Left ventricle myocardium inferior (tissue), 1 donor: ENCODE results near the gene CAMKMT. TPM values are rescaled to one million over a fixed set of nuclear protein-coding genes. Genes with fewer than 3 reads are reported as not detected.
"Not testable (repeated sequence)": the region's sequence is repeated elsewhere in the genome, so short reads cannot be mapped to it uniquely, and the experiment has no call there.

Experiments
- DNase-seq: peaks from one replicate; pipeline ENCODE4 v3.0.0-alpha.2; 2020
- H3K27ac ChIP-seq: fragments of 200-600 bp; replicated peaks from 2 replicates; pipeline ENCODE4 v1.8.0; 2021
- H3K27me3 ChIP-seq: fragments of 200-600 bp; 2 replicates; pipeline ENCODE4 v1.8.0; 2021; ENCODE audit warnings: low read depth
- H3K36me3 ChIP-seq: fragments of 200-600 bp; 2 replicates; pipeline ENCODE4 v1.8.0; 2021
- H3K4me1 ChIP-seq: fragments of 200-600 bp; 2 replicates; pipeline ENCODE4 v1.8.0; 2021
- H3K4me3 ChIP-seq: fragments of 200-600 bp; 2 replicates; pipeline ENCODE4 v1.8.0; 2021; ENCODE audit warnings: mild to moderate bottlenecking, moderate library complexity
- H3K9me3 ChIP-seq: fragments of 200-600 bp; replicated peaks from 2 replicates; pipeline ENCODE4 v1.8.0; 2021
- CTCF ChIP-seq: fragments of 200-600 bp; IDR thresholded peaks from 2 replicates; pipeline ENCODE4 v1.8.0; 2021; ENCODE audit warnings: antibody characterized with exemption, mild to moderate bottlenecking, borderline replicate concordance
- intact Hi-C: fragments of 100-400 bp; cut with micrococcal nuclease; formaldehyde crosslinking; loops from one replicate; pipeline ENCODE4 v1.11.0; 2022
- total RNA-seq: library from RNA; stranded (reverse); fragmentation: NEBNext Ultra II Directional; extraction: Animal tissue kit (Norgen Biotek cat#: 25700); gene quantifications from one replicate; pipeline ENCODE4 v1.2.1, GENCODE V29; 2021
- donor health status: DM: no; HTN: yes; CAD: no; lungs with severe emphysema.

CAMKMT gene
- total RNA-seq, 1 donor from 2014 or later = 4.8 TPM

GRCh38 chr2:44494006-44494405, 132.3 kb downstream of the CAMKMT start:
- H3K4me3 ChIP-seq = no peak overlapping the region
- H3K9me3 ChIP-seq = no peaks in the 10 kb centered on the region
- no peaks in the 10 kb centered on the region for H3K4me1 ChIP-seq
- intact Hi-C loops = no loop called here
- H3K27me3 ChIP-seq = no peaks in the 10 kb centered on the region
- H3K36me3 ChIP-seq = no peaks in the 10 kb centered on the region
- no peak for DNase-seq
- no peak for TF ChIP-seq CTCF
- H3K27ac ChIP-seq = no peak overlapping the region

- Histone ChIP-seq H3K36me3 (no peaks in the 10 kb centered on the region), H3K27ac (no peak overlapping the region), H3K9me3 (no peaks in the 10 kb centered on the region), H3K4me3 (no peak overlapping the region), H3K4me1 (no peaks in the 10 kb centered on the region), H3K27me3 (no peaks in the 10 kb centered on the region)
- no peak for TF ChIP-seq CTCF
- no peak for DNase-seq
- intact Hi-C loops = no loop called here
These were observed 133.3 kb downstream of the CAMKMT start for GRCh38 chr2:44495035-44495434.

- Histone ChIP-seq H3K4me1 (no peaks in the 10 kb centered on the region), H3K4me3 (no peak overlapping the region), H3K9me3 (no peaks in the 10 kb centered on the region), H3K27me3 (no peaks in the 10 kb centered on the region), H3K36me3 (no peaks in the 10 kb centered on the region), H3K27ac (no peak overlapping the region)
- intact Hi-C loops = no loop called here
- DNase-seq = no peak
- no peak for TF ChIP-seq CTCF
These were observed 133.8 kb downstream of the CAMKMT start for GRCh38 chr2:44495544-44495943.

GRCh38 chr2:44496130-44496529, 134.4 kb downstream of the CAMKMT start:
- no peak for DNase-seq
- H3K27ac ChIP-seq = no peak overlapping the region
- intact Hi-C loops = no loop called here
- H3K27me3 ChIP-seq = no peaks in the 10 kb centered on the region
- H3K4me1 ChIP-seq = no peaks in the 10 kb centered on the region
- no peaks in the 10 kb centered on the region for H3K36me3 ChIP-seq
- no peak for TF ChIP-seq CTCF
- no peaks in the 10 kb centered on the region for H3K9me3 ChIP-seq
- H3K4me3 ChIP-seq = no peak overlapping the region

- no peak for TF ChIP-seq CTCF
- no peaks in the 10 kb centered on the region for H3K27me3 ChIP-seq
- no peak overlapping the region for H3K27ac ChIP-seq
- no peaks in the 10 kb centered on the region for H3K4me1 ChIP-seq
- no peak for DNase-seq
- H3K9me3 ChIP-seq = no peaks in the 10 kb centered on the region
- no peaks in the 10 kb centered on the region for H3K36me3 ChIP-seq
- intact Hi-C loops = no loop called here
- no peak overlapping the region for H3K4me3 ChIP-seq
These were observed 136.8 kb downstream of the CAMKMT start for GRCh38 chr2:44498551-44498950.

- H3K4me1 ChIP-seq, DNase-seq, H3K27ac ChIP-seq, H3K9me3 ChIP-seq, H3K27me3 ChIP-seq, intact Hi-C loops, H3K36me3 ChIP-seq, H3K4me3 ChIP-seq: not testable (repeated sequence)
These were observed 143.9 kb downstream of the CAMKMT start for GRCh38 chr2:44505664-44506063.
